ENCODE data around the gene PPP2R5D.
"Not testable (repeated sequence)": the region's sequence is repeated elsewhere in the genome, so short reads cannot be mapped to it uniquely, and the experiment has no call there.

Gene PPP2R5D

GRCh38 chr6:43021270-43022047 is 37.1 kb downstream of the PPP2R5D start, which contains the start of gene RRP36:
TSS of gene RRP36 (plus strand) at chr6:43021623. CDS start at chr6:43021655, 32 bp downstream.
- peak; percentile 12 to 88 (median 66) for DNase-seq

- DNase-seq = no peak
These were observed 40.1 kb downstream of the PPP2R5D start for GRCh38 chr6:43024436-43024835.

DNA sequence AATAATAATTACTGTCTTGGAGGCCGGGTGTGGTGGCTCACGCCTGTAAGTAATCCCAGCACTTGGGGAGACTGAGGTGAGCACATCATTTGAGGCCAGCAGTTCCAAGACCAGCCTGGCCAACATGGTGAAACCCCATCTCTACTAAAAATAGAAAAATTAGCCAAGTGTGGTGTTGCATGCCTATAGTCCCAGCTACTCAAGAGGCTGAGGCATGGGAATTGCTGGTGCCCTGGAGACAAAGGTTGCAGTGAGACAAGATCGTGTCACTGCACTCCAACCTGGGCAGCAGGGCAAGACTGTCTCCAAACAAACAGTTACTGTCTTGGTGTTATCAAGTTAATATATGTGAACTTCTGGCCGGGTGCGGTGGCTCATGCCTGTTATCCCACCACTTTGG is 42.0 kb downstream of the PPP2R5D start:
- no peak for DNase-seq

- no peak for DNase-seq
These were observed 44.8 kb downstream of the PPP2R5D start for GRCh38 chr6:43029120-43029519.

DNA sequence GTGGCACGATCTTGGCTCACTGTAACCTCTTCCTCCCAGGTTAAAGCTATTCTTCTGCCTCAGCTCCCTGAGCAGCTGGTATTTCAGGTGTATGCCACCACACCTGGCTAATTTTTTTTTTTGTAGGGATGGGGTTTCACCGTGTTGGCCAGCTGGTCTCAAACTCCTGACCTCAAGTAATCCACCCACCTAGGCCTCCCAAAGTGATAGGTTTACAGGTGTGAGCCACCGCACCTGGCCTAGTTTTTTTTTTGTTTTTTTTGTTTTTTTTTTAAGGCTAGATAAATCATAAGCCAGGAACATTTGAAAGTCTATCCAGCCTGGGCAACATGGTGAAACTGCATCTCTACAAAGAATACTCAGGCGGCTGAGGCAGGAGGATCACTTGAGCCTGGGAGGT is 48.0 kb downstream of the PPP2R5D start:
- DNase-seq = no peak

GRCh38 chr6:43033496-43034189 is 49.3 kb downstream of the PPP2R5D start:
- DNase-seq = no peak

- no peak for DNase-seq
These were observed 49.8 kb downstream of the PPP2R5D start for GRCh38 chr6:43034190-43034525.

DNA sequence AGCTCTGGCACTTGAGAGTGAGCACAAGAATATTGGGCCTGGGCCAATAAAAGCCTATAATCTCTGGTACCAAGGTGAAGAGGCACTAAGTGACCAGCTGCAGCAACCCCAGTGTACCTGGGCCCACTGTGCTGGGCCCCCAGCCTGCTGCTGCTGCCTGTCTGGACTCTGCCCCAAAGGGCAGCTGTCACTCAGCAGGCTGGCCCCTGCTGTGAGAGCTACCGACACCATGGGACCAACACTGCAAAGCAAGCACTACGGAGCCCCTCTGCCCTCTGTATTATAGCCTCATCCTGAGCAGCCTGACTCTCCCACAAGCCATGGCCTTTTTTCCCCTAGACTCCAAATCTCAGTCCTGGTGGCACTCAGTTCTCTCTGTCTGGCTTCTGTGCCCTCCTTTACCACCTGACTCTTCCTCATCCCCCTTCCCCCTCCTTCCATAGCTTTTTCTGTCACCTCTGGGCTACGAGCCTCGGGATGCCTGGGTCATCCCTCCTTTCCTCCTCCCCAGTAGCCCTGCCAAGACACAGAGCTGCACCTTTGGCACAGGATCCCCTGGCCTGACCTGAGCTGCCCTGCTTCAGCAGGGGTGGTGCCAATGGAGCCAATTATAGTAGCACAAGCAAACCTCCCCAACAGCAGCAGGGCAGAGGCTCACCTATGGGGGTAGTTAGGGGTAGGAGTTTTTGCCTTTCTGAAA is 51.3 kb downstream of the PPP2R5D start:
- DNase-seq = no peak

GRCh38 chr6:43036712-43037111 is 52.3 kb downstream of the PPP2R5D start:
- no peak for DNase-seq

GRCh38 chr6:43037197-43037596 is 52.8 kb downstream of the PPP2R5D start:
- DNase-seq = no peak

- DNase-seq = no peak
These were observed 53.3 kb downstream of the PPP2R5D start for GRCh38 chr6:43037706-43038105.

GRCh38 chr6:43038727-43039126 is 54.4 kb downstream of the PPP2R5D start:
- DNase-seq = no peak

DNA sequence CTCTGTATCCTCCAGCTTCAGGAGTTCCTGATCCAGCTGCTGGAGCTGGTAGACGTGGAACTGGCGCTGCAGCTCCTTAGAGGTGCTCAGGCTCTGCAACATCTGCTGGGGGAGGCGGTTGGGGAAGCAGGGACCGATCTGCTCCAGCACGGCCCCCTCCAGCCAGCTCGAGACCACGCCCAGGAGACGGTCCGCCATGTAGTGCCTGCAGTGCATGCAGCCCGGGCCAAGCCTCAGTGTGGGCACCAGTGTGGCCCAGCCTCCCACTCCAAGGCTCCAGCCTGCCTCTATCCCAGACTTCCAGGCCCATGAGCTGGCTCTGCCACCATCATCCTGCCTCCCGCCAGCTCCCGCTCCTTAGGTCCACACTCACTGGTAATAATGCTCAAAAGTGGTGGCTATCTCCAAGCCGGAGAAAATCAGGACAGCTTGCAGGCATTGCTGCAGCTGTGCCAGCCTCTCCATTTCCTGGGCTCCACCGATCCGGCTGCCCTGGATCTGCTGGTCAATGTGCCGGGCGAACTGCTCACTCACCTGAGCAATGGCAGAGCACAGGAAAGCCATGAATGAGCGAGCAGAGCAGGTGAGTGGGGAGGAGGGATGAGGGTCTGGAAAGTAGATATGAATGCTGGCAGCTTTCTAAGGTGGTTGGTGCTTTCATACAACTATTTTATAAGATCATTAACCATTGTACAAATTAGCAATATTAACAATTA is 56.3 kb downstream of the PPP2R5D start:
- no peak for DNase-seq

- DNase-seq = not testable (repeated sequence)
These were observed 57.1 kb downstream of the PPP2R5D start for GRCh38 chr6:43041475-43041874.

DNA sequence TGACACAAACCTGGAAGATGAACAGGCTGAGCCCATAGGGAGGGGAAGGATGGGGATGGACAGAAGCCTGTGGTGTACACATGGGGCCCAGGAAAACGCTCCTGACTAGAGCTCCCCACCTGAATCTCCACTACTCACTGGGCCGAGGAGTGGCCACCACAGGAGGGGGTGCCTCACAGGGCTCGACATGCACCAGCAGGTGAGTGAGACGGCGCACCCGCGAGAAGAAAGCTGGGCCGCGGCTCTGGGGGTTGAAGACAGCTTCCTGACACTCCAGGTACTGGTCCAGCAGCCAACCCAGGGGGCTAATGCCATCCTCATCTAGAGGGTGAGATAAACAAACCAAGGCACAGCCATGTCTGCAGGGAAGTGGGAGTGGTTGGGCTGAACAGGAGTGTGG is 58.9 kb downstream of the PPP2R5D start:
- no peak for DNase-seq

DNA sequence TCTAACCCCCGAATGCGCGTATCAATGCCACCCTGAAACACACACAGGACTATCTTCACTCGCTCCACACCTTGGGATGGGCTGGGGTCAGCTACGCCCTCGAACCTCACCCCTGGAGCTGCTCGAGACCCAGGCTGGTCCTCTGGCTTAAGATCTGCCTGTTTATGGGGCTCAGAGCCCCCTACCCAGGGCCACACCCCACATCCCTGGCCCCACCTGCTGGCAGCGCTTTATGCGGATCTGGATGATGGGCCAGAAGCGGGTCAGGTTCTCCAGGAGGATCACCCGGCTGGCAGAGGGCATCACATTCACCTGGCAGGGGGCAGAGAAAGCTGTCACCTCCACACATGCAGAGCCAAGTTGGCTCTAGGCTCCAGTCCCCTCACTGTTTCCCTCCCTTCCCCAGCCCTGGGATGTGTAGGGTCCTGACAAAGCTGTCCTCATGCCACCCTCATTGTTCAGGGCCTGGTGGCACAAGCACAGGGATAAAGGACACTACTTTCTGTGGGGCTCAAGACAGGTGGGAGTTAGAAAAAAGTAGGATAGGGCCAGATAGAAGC is 61.1 kb downstream of the PPP2R5D start:
- no peak for DNase-seq

- no peak for DNase-seq
These were observed 63.6 kb downstream of the PPP2R5D start for GRCh38 chr6:43047998-43048397.

- no peak for DNase-seq
These were observed 66.6 kb downstream of the PPP2R5D start for GRCh38 chr6:43050981-43051380.

GRCh38 chr6:43052225-43052841 is 68.0 kb downstream of the PPP2R5D start:
- no peak for DNase-seq

DNA sequence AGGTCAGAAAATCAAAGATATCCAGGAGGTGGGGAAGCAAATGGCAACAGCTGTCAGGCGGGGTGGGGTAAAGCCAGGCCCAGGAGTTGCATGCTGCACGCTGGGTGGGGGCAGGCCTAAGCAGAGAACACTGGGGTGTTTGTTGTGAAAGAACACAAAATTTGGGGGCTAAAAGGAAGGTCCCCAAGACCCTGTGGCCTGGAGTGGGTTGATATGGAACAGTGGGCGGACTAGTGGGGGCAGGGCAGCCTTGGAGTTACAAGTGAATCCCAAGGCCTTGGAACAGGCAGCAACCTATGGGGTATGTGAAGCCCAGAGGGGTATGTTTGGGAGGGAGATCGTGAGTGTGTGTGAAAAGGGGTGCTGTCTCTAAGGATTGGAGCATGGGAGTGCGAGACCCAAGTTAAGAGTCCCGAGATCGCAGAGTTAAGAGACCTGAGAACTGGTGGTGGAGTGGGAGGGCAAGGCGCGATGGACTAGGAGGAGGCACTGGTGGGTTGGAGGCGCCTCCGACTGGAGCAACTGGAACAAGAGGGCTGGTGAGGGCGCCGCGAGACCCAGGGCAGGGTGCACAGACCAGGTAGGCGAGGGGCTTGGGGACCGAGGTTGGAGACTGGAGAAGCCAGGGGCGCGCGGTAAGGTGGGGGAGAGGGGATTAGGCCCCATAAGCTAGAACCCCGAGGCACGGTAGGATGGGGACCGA is 68.6 kb downstream of the PPP2R5D start:
- DNase-seq = peak in 9 of 51 donors; percentile 12 to 45 (median 33)

All from hypothalamus (tissue), 51 donors.